HFFc6 (cell line): ENCODE data around the gene TRIML1. TPM values are rescaled to one million over a fixed set of nuclear protein-coding genes. Genes with fewer than 3 reads are reported as not detected.

Source experiments
- DNase-seq: peaks from one replicate; pipeline ENCODE4 v3.0.0-alpha.2; 2018
- H3K27ac Mint-ChIP-seq: 2 replicates; pipeline ENCODE4 v1.8.0; 2020; ENCODE audit warnings: mild to moderate bottlenecking, mixed read lengths
- H3K27me3 Mint-ChIP-seq: 2 replicates; pipeline ENCODE4 v1.8.0; 2021; ENCODE audit warnings: mild to moderate bottlenecking, moderate library complexity, mixed read lengths; ENCODE audit not compliant: insufficient read depth
- H3K36me3 Mint-ChIP-seq: 2 replicates; pipeline ENCODE4 v1.8.0; 2021; ENCODE audit warnings: low read depth, mixed read lengths
- H3K4me1 Mint-ChIP-seq: 2 replicates; pipeline ENCODE4 v1.8.0; 2020; ENCODE audit warnings: low read depth, mixed read lengths
- H3K4me3 Mint-ChIP-seq: 2 replicates; pipeline ENCODE4 v1.8.0; 2020; ENCODE audit warnings: mild to moderate bottlenecking, moderate library complexity, mixed read lengths
- H3K9me3 Mint-ChIP-seq: 2 replicates; pipeline ENCODE4 v1.8.0; 2020; ENCODE audit warnings: mild to moderate bottlenecking, mixed read lengths
- total RNA-seq, 6 experiments: library from RNA; stranded (reverse); fragmentation: NEBNext Ultra II Directional; extraction: Animal tissue kit (Norgen Biotek cat#: 25700); gene quantifications; 2 replicates in 1 of 6; 3 replicates in 5 of 6; pipeline ENCODE4 v1.2.3, GENCODE V29; 2021
- TF ChIP-seq, protein P1 (sequence below): fragments of 200-600 bp; sonication (generic); IDR thresholded peaks from 2 replicates; pipeline ENCODE4 v1.5.0; 2021; ENCODE audit warnings: antibody characterized with exemption, mild to moderate bottlenecking

The TRIML1 gene
- total RNA-seq, 6 experiments from 2014 or later, result not detected

DNA sequence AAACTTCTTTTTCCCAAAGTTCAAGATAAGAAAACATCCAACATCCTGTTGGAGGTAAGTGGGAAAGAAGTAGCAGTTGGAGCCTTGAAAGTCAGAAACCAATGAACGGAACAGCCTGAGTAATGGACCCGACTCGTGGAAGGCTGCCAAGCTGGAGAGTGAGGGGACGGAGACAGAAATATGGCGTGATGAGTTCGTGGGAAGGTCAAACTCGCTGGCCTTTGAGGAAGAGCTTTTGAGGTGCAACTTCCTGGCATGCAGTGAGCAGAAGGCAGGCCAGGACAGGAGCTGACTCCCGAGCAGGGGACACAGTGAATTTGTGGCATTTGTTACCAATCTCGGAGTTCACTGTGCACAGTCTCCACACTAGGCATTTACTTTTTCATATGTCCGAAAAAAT is 1.0 kb upstream of the TRIML1 start:
- Mint-ChIP-seq H3K27ac (no peak overlapping the region), H3K4me3 (no peak overlapping the region), H3K9me3 (peaks cover 6% of the 10 kb centered on the region; the same call in 1 of the 2 replicates), H3K36me3 (no peaks in the 10 kb centered on the region), H3K27me3 (0 out of 2 replicates have a peak, but pooled peaks cover 2% of the 10 kb centered on the region), H3K4me1 (no peaks in the 10 kb centered on the region)
- TF ChIP-seq, protein P1, sequence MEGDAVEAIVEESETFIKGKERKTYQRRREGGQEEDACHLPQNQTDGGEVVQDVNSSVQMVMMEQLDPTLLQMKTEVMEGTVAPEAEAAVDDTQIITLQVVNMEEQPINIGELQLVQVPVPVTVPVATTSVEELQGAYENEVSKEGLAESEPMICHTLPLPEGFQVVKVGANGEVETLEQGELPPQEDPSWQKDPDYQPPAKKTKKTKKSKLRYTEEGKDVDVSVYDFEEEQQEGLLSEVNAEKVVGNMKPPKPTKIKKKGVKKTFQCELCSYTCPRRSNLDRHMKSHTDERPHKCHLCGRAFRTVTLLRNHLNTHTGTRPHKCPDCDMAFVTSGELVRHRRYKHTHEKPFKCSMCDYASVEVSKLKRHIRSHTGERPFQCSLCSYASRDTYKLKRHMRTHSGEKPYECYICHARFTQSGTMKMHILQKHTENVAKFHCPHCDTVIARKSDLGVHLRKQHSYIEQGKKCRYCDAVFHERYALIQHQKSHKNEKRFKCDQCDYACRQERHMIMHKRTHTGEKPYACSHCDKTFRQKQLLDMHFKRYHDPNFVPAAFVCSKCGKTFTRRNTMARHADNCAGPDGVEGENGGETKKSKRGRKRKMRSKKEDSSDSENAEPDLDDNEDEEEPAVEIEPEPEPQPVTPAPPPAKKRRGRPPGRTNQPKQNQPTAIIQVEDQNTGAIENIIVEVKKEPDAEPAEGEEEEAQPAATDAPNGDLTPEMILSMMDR, result no peak
- no peak for DNase-seq

GRCh38 chr4:188139671-188140070 is 430 bp downstream of the TRIML1 start:
- Mint-ChIP-seq H3K4me1 (no peaks in the 10 kb centered on the region), H3K36me3 (no peaks in the 10 kb centered on the region), H3K4me3 (no peak overlapping the region), H3K27me3 (0 out of 2 replicates have a peak, but pooled peaks cover 2% of the 10 kb centered on the region), H3K9me3 (peaks cover 14% of the 10 kb centered on the region; the same call in 1 of the 2 replicates), H3K27ac (no peak overlapping the region)
- DNase-seq, result no peak
- TF ChIP-seq, protein P1, result no peak

DNA sequence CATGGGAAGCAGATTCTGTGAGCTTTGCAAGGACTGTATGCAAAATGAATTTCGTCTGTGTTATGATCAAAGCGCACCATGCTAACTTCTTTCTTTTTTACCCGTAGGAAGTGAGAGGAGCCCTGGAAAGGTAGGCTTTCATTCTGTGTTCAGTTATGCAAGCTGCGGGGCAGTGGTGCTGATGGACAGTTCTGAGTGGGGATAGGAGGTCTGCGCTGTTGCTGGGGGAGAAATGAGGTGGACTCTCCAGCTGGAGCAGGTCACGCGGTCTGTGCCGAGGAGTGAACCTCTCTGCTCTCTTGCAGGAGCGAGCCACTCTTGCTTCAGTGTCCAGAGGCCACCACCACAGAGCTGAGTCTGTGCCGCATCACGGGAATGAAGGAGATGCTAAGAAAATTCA is 4.5 kb downstream of the TRIML1 start:
- no peak overlapping the region for H3K4me3 Mint-ChIP-seq
- H3K9me3 Mint-ChIP-seq, result peaks cover 21% of the 10 kb centered on the region
- H3K27ac Mint-ChIP-seq, result no peak overlapping the region

DNA sequence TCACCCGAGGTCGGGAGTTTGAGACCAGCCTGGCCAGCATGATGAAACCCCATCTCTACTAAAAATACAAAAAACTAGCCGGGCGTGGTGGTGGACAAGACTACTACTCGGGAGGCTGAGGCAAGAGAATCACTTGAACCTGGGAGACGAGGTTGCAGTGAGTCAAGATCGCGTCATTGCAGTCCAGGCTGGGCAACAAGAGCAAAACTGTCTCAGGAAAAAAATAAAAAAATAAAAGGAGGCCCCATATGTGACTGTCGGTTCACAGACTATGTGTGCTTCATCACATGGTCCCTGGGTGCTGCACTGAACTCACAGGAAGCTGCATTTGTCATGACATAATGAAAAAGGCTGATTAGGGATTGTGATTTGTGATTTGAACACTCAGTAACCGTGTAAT is 6.4 kb downstream of the TRIML1 start:
- Mint-ChIP-seq H3K36me3 (no peaks in the 10 kb centered on the region), H3K9me3 (peaks cover 27% of the 10 kb centered on the region), H3K4me3 (no peak overlapping the region), H3K27ac (no peak overlapping the region), H3K27me3 (no peaks in the 10 kb centered on the region; the same call in 1 of the 2 replicates), H3K4me1 (no peaks in the 10 kb centered on the region; the same call in 1 of the 2 replicates)
- DNase-seq, result no peak
- TF ChIP-seq, protein P1, result no peak

More for the DNA sequence above, 4.5 kb downstream of the TRIML1 start:
- no peaks in the 10 kb centered on the region; the same call in 1 of the 2 replicates for H3K4me1 Mint-ChIP-seq
- no peaks in the 10 kb centered on the region; the same call in 1 of the 2 replicates for H3K27me3 Mint-ChIP-seq
- no peaks in the 10 kb centered on the region for H3K36me3 Mint-ChIP-seq
- no peak for DNase-seq
- TF ChIP-seq, protein P1, result no peak

GRCh38 chr4:188146618-188147017 is 7.4 kb downstream of the TRIML1 start:
- DNase-seq, result no peak
- H3K4me1 Mint-ChIP-seq, result no peaks in the 10 kb centered on the region; the same call in 1 of the 2 replicates
- TF ChIP-seq, protein P1, result no peak
- H3K9me3 Mint-ChIP-seq, result peaks cover 27% of the 10 kb centered on the region
- no peaks in the 10 kb centered on the region; the same call in 1 of the 2 replicates for H3K27me3 Mint-ChIP-seq
- no peak overlapping the region for H3K4me3 Mint-ChIP-seq
- H3K27ac Mint-ChIP-seq, result no peak overlapping the region
- no peaks in the 10 kb centered on the region for H3K36me3 Mint-ChIP-seq

DNA sequence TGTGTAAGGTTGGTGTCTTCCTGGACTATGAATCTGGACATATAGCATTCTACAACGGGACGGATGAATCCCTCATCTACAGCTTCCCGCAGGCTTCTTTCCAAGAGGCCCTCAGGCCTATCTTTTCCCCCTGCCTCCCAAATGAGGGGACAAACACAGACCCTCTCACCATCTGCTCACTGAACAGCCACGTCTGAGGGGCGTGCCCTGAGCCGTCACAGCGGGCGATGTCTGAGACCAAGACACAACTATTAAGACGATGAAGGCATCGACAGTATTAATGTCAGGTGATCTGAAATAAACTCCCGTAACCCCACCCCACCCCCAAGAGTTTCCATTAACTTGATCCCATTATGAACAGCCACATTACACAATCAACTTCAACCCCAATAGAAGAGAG is 7.9 kb downstream of the TRIML1 start:
- no peak overlapping the region for H3K27ac Mint-ChIP-seq
- DNase-seq, result no peak
- TF ChIP-seq, protein P1, result no peak
- H3K4me3 Mint-ChIP-seq, result no peak overlapping the region
- H3K4me1 Mint-ChIP-seq, result no peaks in the 10 kb centered on the region; the same call in 1 of the 2 replicates
- peaks cover 27% of the 10 kb centered on the region for H3K9me3 Mint-ChIP-seq
- H3K36me3 Mint-ChIP-seq, result no peaks in the 10 kb centered on the region
- no peaks in the 10 kb centered on the region; the same call in 1 of the 2 replicates for H3K27me3 Mint-ChIP-seq
